ENCODE results near the gene POU2F1. TPM values are rescaled to one million over a fixed set of nuclear protein-coding genes. Genes with fewer than 3 reads are reported as not detected.

The POU2F1 gene
- total RNA-seq, 1 experiment from 2014 or later: 25.0 TPM

GRCh38 chr1:167387251-167387910 is 166.7 kb downstream of the POU2F1 start:
- TF ChIP-seq EZH2 (IDR thresholded peaks at IDR 0.05; ENCODE audit: borderline replicate concordance, low read depth, low read length, poor library complexity, severe bottlenecking): no peak
- no peak for TF ChIP-seq CTCF (conservative IDR thresholded peaks at IDR 0.05; ENCODE audit: low read depth, low read length)
- Histone ChIP-seq H3K4me3 (ENCODE audit: low read depth, low read length, poor library complexity, severe bottlenecking) (no peak overlapping the region), H3K27ac (ENCODE audit: low read depth, low read length, poor library complexity, severe bottlenecking) (no peak overlapping the region), H3K36me3 (ENCODE audit: insufficient read depth, low read length, poor library complexity, severe bottlenecking) (no peaks in the 10 kb centered on the region), H3K4me1 (ENCODE audit: insufficient read depth, low read length, poor library complexity, severe bottlenecking) (no peaks in the 10 kb centered on the region), H3K27me3 (replicated peaks; ENCODE audit: insufficient read depth, low read depth, low read length, poor library complexity) (no peaks in the 10 kb centered on the region), H3K9me3 (ENCODE audit: low read depth, low read length, poor library complexity, severe bottlenecking) (no peaks in the 10 kb centered on the region)
- intact Hi-C loops (cut with micrococcal nuclease; ENCODE audit: unreplicated experiment): no loop called here
- POLR2A ChIA-PET (ENCODE audit: low non-redundant PET): no interaction called here
- no TSS peak for BruUV-seq (replicated peaks)
- no peak for DNase-seq (ENCODE audit: low spot score)
- CTCF ChIA-PET: no interaction called here

GRCh38 chr1:167388976-167389375 is 168.3 kb downstream of the POU2F1 start:
- Histone ChIP-seq H3K9me3 (ENCODE audit: low read depth, low read length, poor library complexity, severe bottlenecking) (no peaks in the 10 kb centered on the region), H3K4me1 (ENCODE audit: insufficient read depth, low read length, poor library complexity, severe bottlenecking) (no peaks in the 10 kb centered on the region), H3K27ac (ENCODE audit: low read depth, low read length, poor library complexity, severe bottlenecking) (no peak overlapping the region), H3K27me3 (replicated peaks; ENCODE audit: insufficient read depth, low read depth, low read length, poor library complexity) (no peaks in the 10 kb centered on the region), H3K4me3 (ENCODE audit: low read depth, low read length, poor library complexity, severe bottlenecking) (no peak overlapping the region), H3K36me3 (ENCODE audit: insufficient read depth, low read length, poor library complexity, severe bottlenecking) (no peaks in the 10 kb centered on the region)
- intact Hi-C loops (cut with micrococcal nuclease; ENCODE audit: unreplicated experiment): no loop called here
- no TSS peak for BruUV-seq (replicated peaks)
- no peak for TF ChIP-seq EZH2 (IDR thresholded peaks at IDR 0.05; ENCODE audit: borderline replicate concordance, low read depth, low read length, poor library complexity, severe bottlenecking)
- no peak for TF ChIP-seq CTCF (conservative IDR thresholded peaks at IDR 0.05; ENCODE audit: low read depth, low read length)
- no peak for DNase-seq (ENCODE audit: low spot score)
- CTCF ChIA-PET: no interaction called here
- POLR2A ChIA-PET (ENCODE audit: low non-redundant PET): no interaction called here

GRCh38 chr1:167392200-167392696 is 171.6 kb downstream of the POU2F1 start:
- H3K27me3 ChIP-seq (replicated peaks; ENCODE audit: insufficient read depth, low read depth, low read length, poor library complexity): no peaks in the 10 kb centered on the region
- intact Hi-C loops (cut with micrococcal nuclease; ENCODE audit: unreplicated experiment): no loop called here
- H3K36me3 ChIP-seq (ENCODE audit: insufficient read depth, low read length, poor library complexity, severe bottlenecking): peaks cover 6% of the 10 kb centered on the region
- DNase-seq (ENCODE audit: low spot score): no peak
- no peak overlapping the region for H3K27ac ChIP-seq (ENCODE audit: low read depth, low read length, poor library complexity, severe bottlenecking)
- no peaks in the 10 kb centered on the region for H3K4me1 ChIP-seq (ENCODE audit: insufficient read depth, low read length, poor library complexity, severe bottlenecking)
- TF ChIP-seq CTCF (conservative IDR thresholded peaks at IDR 0.05; ENCODE audit: low read depth, low read length): no peak
- no peak for TF ChIP-seq EZH2 (IDR thresholded peaks at IDR 0.05; ENCODE audit: borderline replicate concordance, low read depth, low read length, poor library complexity, severe bottlenecking)
- no TSS peak for BruUV-seq (replicated peaks)
- CTCF ChIA-PET: no interaction called here
- H3K4me3 ChIP-seq (ENCODE audit: low read depth, low read length, poor library complexity, severe bottlenecking): no peak overlapping the region
- POLR2A ChIA-PET (ENCODE audit: low non-redundant PET): no interaction called here
- no peaks in the 10 kb centered on the region for H3K9me3 ChIP-seq (ENCODE audit: low read depth, low read length, poor library complexity, severe bottlenecking)
